Measurements from ENCODE around the gene RTN1. TPM values are rescaled to one million over a fixed set of nuclear protein-coding genes. Genes with fewer than 3 reads are reported as not detected.

Gene RTN1
- polyA plus RNA-seq, 1 of the 3 experiments (the other 2 are of a cell fraction), result 1.6 TPM

GRCh38 chr14:59904184-59904583 lies 33.6 kb upstream of the RTN1 start:
- POLR2A ChIA-PET, result no interaction called here
- H3K79me2 ChIP-seq (ENCODE audit: insufficient read depth), result no peaks in the 10 kb centered on the region
- TF ChIP-seq FOSL2 (IDR thresholded peaks at IDR 0.05; ENCODE audit: borderline replicate concordance, low read depth), result no peak
- no peak for TF ChIP-seq FOXM1 (IDR thresholded peaks at IDR 0.05; ENCODE audit: low read depth)
- no peak for TF ChIP-seq TAF1 (IDR thresholded peaks at IDR 0.05; ENCODE audit: borderline replicate concordance, low read depth, low read length)
- TF ChIP-seq EP300 (IDR thresholded peaks at IDR 0.05; ENCODE audit: borderline replicate concordance in 1 of 2, low read depth in 1 of 2, low read length in 1 of 2), result no peak
- TF ChIP-seq, protein P1, sequence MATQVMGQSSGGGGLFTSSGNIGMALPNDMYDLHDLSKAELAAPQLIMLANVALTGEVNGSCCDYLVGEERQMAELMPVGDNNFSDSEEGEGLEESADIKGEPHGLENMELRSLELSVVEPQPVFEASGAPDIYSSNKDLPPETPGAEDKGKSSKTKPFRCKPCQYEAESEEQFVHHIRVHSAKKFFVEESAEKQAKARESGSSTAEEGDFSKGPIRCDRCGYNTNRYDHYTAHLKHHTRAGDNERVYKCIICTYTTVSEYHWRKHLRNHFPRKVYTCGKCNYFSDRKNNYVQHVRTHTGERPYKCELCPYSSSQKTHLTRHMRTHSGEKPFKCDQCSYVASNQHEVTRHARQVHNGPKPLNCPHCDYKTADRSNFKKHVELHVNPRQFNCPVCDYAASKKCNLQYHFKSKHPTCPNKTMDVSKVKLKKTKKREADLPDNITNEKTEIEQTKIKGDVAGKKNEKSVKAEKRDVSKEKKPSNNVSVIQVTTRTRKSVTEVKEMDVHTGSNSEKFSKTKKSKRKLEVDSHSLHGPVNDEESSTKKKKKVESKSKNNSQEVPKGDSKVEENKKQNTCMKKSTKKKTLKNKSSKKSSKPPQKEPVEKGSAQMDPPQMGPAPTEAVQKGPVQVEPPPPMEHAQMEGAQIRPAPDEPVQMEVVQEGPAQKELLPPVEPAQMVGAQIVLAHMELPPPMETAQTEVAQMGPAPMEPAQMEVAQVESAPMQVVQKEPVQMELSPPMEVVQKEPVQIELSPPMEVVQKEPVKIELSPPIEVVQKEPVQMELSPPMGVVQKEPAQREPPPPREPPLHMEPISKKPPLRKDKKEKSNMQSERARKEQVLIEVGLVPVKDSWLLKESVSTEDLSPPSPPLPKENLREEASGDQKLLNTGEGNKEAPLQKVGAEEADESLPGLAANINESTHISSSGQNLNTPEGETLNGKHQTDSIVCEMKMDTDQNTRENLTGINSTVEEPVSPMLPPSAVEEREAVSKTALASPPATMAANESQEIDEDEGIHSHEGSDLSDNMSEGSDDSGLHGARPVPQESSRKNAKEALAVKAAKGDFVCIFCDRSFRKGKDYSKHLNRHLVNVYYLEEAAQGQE (IDR thresholded peaks at IDR 0.05; ENCODE audit: low read depth, low read length), result no peak
- TF ChIP-seq MXI1 (IDR thresholded peaks at IDR 0.05; ENCODE audit: low read depth, low read length), result no peak
- no peak for TF ChIP-seq YY1 (IDR thresholded peaks at IDR 0.05; ENCODE audit: low read depth)
- TF ChIP-seq IRF3 (IDR thresholded peaks at IDR 0.05; ENCODE audit: low read depth, low read length), result no peak
- no peak for TF ChIP-seq SIN3A (IDR thresholded peaks at IDR 0.05; ENCODE audit: borderline replicate concordance, low read depth, low read length)
- TF ChIP-seq RAD21 (IDR thresholded peaks at IDR 0.05; ENCODE audit: low read length), result no peak
- no peak for TF ChIP-seq GATA2 (CRISPR knock-in tag; IDR thresholded peaks at IDR 0.05)
- no peak for TF ChIP-seq USF2 (IDR thresholded peaks at IDR 0.05; ENCODE audit: borderline replicate concordance, low read depth, low read length)
- TF ChIP-seq TEAD4 (IDR thresholded peaks at IDR 0.05; ENCODE audit: borderline replicate concordance, insufficient read depth), result no peak
- no peak for TF ChIP-seq MEF2A (IDR thresholded peaks at IDR 0.05; ENCODE audit: borderline replicate concordance, low read depth)
- TF ChIP-seq ELF1 (IDR thresholded peaks at IDR 0.05), result no peak
- H3F3A ChIP-seq (replicated peaks; ENCODE audit: insufficient read depth), result no peaks in the 10 kb centered on the region
- no peaks in the 10 kb centered on the region for H3K36me3 ChIP-seq (replicated peaks in 1 of 2; ENCODE audit: control insufficient read depth in 1 of 2, insufficient read depth in 2 of 2, low read length in 1 of 2)
- WGBS (ENCODE audit: low lambda C conversion rate), result 14% methylated on average over 2 of the region's 2 CpGs
- no peak overlapping the region for H3K4me2 ChIP-seq
- no peak for DNase-seq
- no peak overlapping the region for H2AFZ ChIP-seq (ENCODE audit: low read depth)
- no peaks in the 10 kb centered on the region for H3K4me1 ChIP-seq (ENCODE audit: control insufficient read depth in 1 of 2, insufficient read depth in 2 of 2, low read depth in 1 of 2, low read length in 1 of 2)
- CTCF ChIA-PET, result interaction anchor here (0.7 to 1.6 kb wide), 5 partner anchors 13 to 272 kb away, joined by 3 to 7 read pairs (median 5); no protein-coding TSS in a partner anchor
- H3K27ac ChIP-seq (ENCODE audit: low read depth in 2 of 2, low read length in 1 of 2), result no peak overlapping the region
- H3K4me3 ChIP-seq (ENCODE audit: low read depth in 2 of 2, low read length in 1 of 2), result no peak overlapping the region
- no peaks in the 10 kb centered on the region for H3K27me3 ChIP-seq (ENCODE audit: insufficient read depth)
- no peaks in the 10 kb centered on the region for H3K9me2 ChIP-seq
- H3K9me3 ChIP-seq, result no peaks in the 10 kb centered on the region
- no peaks in the 10 kb centered on the region for H4K20me1 ChIP-seq (ENCODE audit: insufficient read depth)
- no peak overlapping the region for H3K9ac ChIP-seq
